BLaER1 treated with 17β-estradiol and CSF1 and Interleukin-3, amounts not matched to agents 10 nM and 100 nM (cell line): ENCODE results near the gene TRIM13.
"Not testable (repeated sequence)": the region's sequence is repeated elsewhere in the genome, so short reads cannot be mapped to it uniquely, and the experiment has no call there.

ENCODE experiments used
- H3K27ac ChIP-seq, 11 experiments: shearing (Covaris generic); formaldehyde crosslinking; 2 replicates each; pipeline ENCODE4 v1.8.1; 2022
- H3K27me3 ChIP-seq, 11 experiments: shearing (Covaris generic); formaldehyde crosslinking; 2 replicates each; pipeline ENCODE4 v1.8.1; 2022
- H3K36me3 ChIP-seq, 11 experiments: shearing (Covaris generic); formaldehyde crosslinking; 2 replicates each; pipeline ENCODE4 v1.8.1; 2022
- H3K4me1 ChIP-seq, 10 experiments: shearing (Covaris generic); formaldehyde crosslinking; 2 replicates each; pipeline ENCODE4 v1.8.1; 2022
- H3K4me2 ChIP-seq, 11 experiments: shearing (Covaris generic); formaldehyde crosslinking; 2 replicates each; pipeline ENCODE4 v1.8.1; 2022
- H3K4me3 ChIP-seq, 10 experiments: shearing (Covaris generic); formaldehyde crosslinking; 2 replicates each; pipeline ENCODE4 v1.8.1; 2022
- H3K9ac ChIP-seq, 11 experiments: shearing (Covaris generic); formaldehyde crosslinking; 2 replicates each; pipeline ENCODE4 v1.8.1; 2022
- H3K9me3 ChIP-seq, 11 experiments: shearing (Covaris generic); formaldehyde crosslinking; replicated peaks in 1 of 11; 2 replicates each; pipeline ENCODE4 v1.8.1; 2022
- H4K20me1 ChIP-seq, 11 experiments: shearing (Covaris generic); formaldehyde crosslinking; 2 replicates each; pipeline ENCODE4 v1.8.1; 2022
- Cebpa-rat ChIP-seq, 11 experiments: shearing (Covaris generic); IDR thresholded peaks; 2 replicates each; pipeline ENCODE4 v1.8.1; 2022

The TRIM13 gene

GRCh38 chr13:49967456-49967855 lies 29.4 kb upstream of the TRIM13 start:
- Histone ChIP-seq H3K27me3 (no peaks in the 10 kb centered on the region), H3K27ac (no peak overlapping the region), H3K4me2 (no peak overlapping the region), H4K20me1 (no peaks in the 10 kb centered on the region), H3K9ac (no peak overlapping the region), H3K4me3 (no peak overlapping the region), H3K9me3 (peaks cover 32 to 47% (median 39%) of the 10 kb centered on the region in 11 experiments), H3K4me1 (no peaks in the 10 kb centered on the region), H3K36me3 (peaks cover 33 to 85% (median 58%) of the 10 kb centered on the region in 11 experiments)
- no peak for TF ChIP-seq Cebpa-rat (IDR thresholded peaks at IDR 0.05)

- peaks cover 0 to 7% (median 0%) of the 10 kb centered on the region in 11 experiments; a peak in 4 of 22 replicates for H3K9me3 ChIP-seq
- H3K4me1 ChIP-seq: peaks cover 5 to 20% (median 11%) of the 10 kb centered on the region in 10 experiments; a peak in 19 of 20 replicates
- TF ChIP-seq Cebpa-rat (IDR thresholded peaks at IDR 0.05): no peak
- H3K27me3 ChIP-seq: no peaks in the 10 kb centered on the region
- no peak overlapping the region for H3K4me3 ChIP-seq
- H3K27ac ChIP-seq: no peak overlapping the region
- no peaks in the 10 kb centered on the region for H4K20me1 ChIP-seq
- no peak overlapping the region for H3K9ac ChIP-seq
- H3K36me3 ChIP-seq: peaks cover 7 to 54% (median 29%) of the 10 kb centered on the region in 11 experiments; a peak in 21 of 22 replicates
- no peak overlapping the region for H3K4me2 ChIP-seq
These were observed 24.1 kb upstream of the TRIM13 start for GRCh38 chr13:49972709-49973108.

- H4K20me1 ChIP-seq: no peaks in the 10 kb centered on the region
- H3K9me3 ChIP-seq: no peaks in the 10 kb centered on the region
- no peak for TF ChIP-seq Cebpa-rat (IDR thresholded peaks at IDR 0.05)
- H3K27ac ChIP-seq: no peak overlapping the region
- H3K4me1 ChIP-seq: peaks cover 27 to 51% (median 40%) of the 10 kb centered on the region in 10 experiments
- no peak overlapping the region for H3K9ac ChIP-seq
- no peak overlapping the region for H3K4me2 ChIP-seq
- H3K36me3 ChIP-seq: peaks cover 0 to 31% (median 11%) of the 10 kb centered on the region in 11 experiments; a peak in 14 of 22 replicates
- H3K27me3 ChIP-seq: no peaks in the 10 kb centered on the region
- no peak overlapping the region for H3K4me3 ChIP-seq
These were observed 21.0 kb upstream of the TRIM13 start for GRCh38 chr13:49975826-49976225.

GRCh38 chr13:49976314-49977258 lies 20.3 kb upstream of the TRIM13 start:
- Histone ChIP-seq H3K4me2 (0 out of 22 replicates have a peak overlapping the region, but pooled peaks of 1 of the 11 experiments have one; percentile 5), H3K9ac (no peak overlapping the region), H3K27me3 (no peaks in the 10 kb centered on the region), H3K4me1 (peaks cover 27 to 59% (median 47%) of the 10 kb centered on the region in 10 experiments), H3K9me3 (0 out of 22 replicates have a peak, but pooled peaks cover 0 to under 1% (median 0%) of the 10 kb centered on the region in 11 experiments), H4K20me1 (no peaks in the 10 kb centered on the region), H3K4me3 (no peak overlapping the region), H3K36me3 (peaks cover 0 to 27% (median 11%) of the 10 kb centered on the region in 11 experiments; a peak in 15 of 22 replicates), H3K27ac (no peak overlapping the region)
- no peak for TF ChIP-seq Cebpa-rat (IDR thresholded peaks at IDR 0.05)

GRCh38 chr13:49977992-49978391 lies 18.9 kb upstream of the TRIM13 start:
- Histone ChIP-seq H3K9me3 (peaks cover 0 to 7% (median 0%) of the 10 kb centered on the region in 11 experiments; a peak in 3 of 22 replicates), H4K20me1 (no peaks in the 10 kb centered on the region), H3K27ac (peak overlapping the region in 8 of 11 experiments; percentile 5 to 66 (median 44); a peak in 12 of 22 replicates), H3K4me3 (no peak overlapping the region), H3K27me3 (no peaks in the 10 kb centered on the region), H3K9ac (peak overlapping the region in 2 of 11 experiments; percentile 27 to 28; a peak in 1 of 22 replicates), H3K4me2 (peak overlapping the region; percentile 21 to 73 (median 63); a peak in 20 of 22 replicates), H3K4me1 (peaks cover 27 to 59% (median 47%) of the 10 kb centered on the region in 10 experiments), H3K36me3 (peaks cover 5 to 32% (median 20%) of the 10 kb centered on the region in 11 experiments; a peak in 16 of 22 replicates)
- no peak for TF ChIP-seq Cebpa-rat (IDR thresholded peaks at IDR 0.05)

GRCh38 chr13:49980266-49980665 lies 16.6 kb upstream of the TRIM13 start:
- Histone ChIP-seq H3K27me3 (no peaks in the 10 kb centered on the region), H3K4me3 (no peak overlapping the region; a peak in 1 of 20 replicates), H4K20me1 (no peaks in the 10 kb centered on the region), H3K4me1 (peaks cover 27 to 59% (median 47%) of the 10 kb centered on the region in 10 experiments), H3K27ac (peak overlapping the region in 9 of 11 experiments; percentile 7 to 46 (median 31); a peak in 8 of 22 replicates), H3K9ac (peak overlapping the region in 2 of 11 experiments; percentile 3 to 11; a peak in 2 of 22 replicates), H3K4me2 (peak overlapping the region; percentile 14 to 73 (median 63); a peak in 21 of 22 replicates), H3K36me3 (peaks cover 6 to 43% (median 29%) of the 10 kb centered on the region in 11 experiments; a peak in 18 of 22 replicates), H3K9me3 (peaks cover 0 to 7% (median 0%) of the 10 kb centered on the region in 11 experiments; a peak in 3 of 22 replicates)
- no peak for TF ChIP-seq Cebpa-rat (IDR thresholded peaks at IDR 0.05)

- Histone ChIP-seq H3K9me3 (peaks cover 0 to 7% (median 0%) of the 10 kb centered on the region in 11 experiments; a peak in 3 of 22 replicates), H3K36me3 (peaks cover 26 to 74% (median 56%) of the 10 kb centered on the region in 11 experiments), H3K4me1 (peaks cover 3 to 24% (median 14%) of the 10 kb centered on the region in 10 experiments; a peak in 19 of 20 replicates), H3K4me3 (no peak overlapping the region), H3K9ac (no peak overlapping the region), H4K20me1 (no peaks in the 10 kb centered on the region), H3K27ac (no peak overlapping the region), H3K4me2 (no peak overlapping the region), H3K27me3 (no peaks in the 10 kb centered on the region)
- no peak for TF ChIP-seq Cebpa-rat (IDR thresholded peaks at IDR 0.05)
These were observed 11.7 kb upstream of the TRIM13 start for GRCh38 chr13:49985129-49985528.

- H3K27me3 ChIP-seq: no peaks in the 10 kb centered on the region
- H3K9ac ChIP-seq: no peak overlapping the region
- TF ChIP-seq Cebpa-rat (IDR thresholded peaks at IDR 0.05): no peak
- no peak overlapping the region for H3K4me2 ChIP-seq
- H3K36me3 ChIP-seq: peaks cover 33 to 86% (median 65%) of the 10 kb centered on the region in 11 experiments
- no peaks in the 10 kb centered on the region for H4K20me1 ChIP-seq
- no peak overlapping the region for H3K4me3 ChIP-seq
- H3K9me3 ChIP-seq: peaks cover 0 to 7% (median 0%) of the 10 kb centered on the region in 11 experiments; a peak in 3 of 22 replicates
- peaks cover 0 to 11% (median 1%) of the 10 kb centered on the region in 10 experiments; a peak in 6 of 20 replicates for H3K4me1 ChIP-seq
- no peak overlapping the region for H3K27ac ChIP-seq
These were observed 10.4 kb upstream of the TRIM13 start for GRCh38 chr13:49986471-49986870.

GRCh38 chr13:49990612-49991011 lies 6.2 kb upstream of the TRIM13 start:
- not testable (repeated sequence) for H3K27ac ChIP-seq, H3K9me3 ChIP-seq, H3K9ac ChIP-seq, H4K20me1 ChIP-seq, H3K4me3 ChIP-seq, H3K4me2 ChIP-seq, H3K27me3 ChIP-seq
- Histone ChIP-seq H3K36me3 (peaks cover 27 to 75% (median 48%) of the 10 kb centered on the region in 11 experiments), H3K4me1 (peaks cover 11 to 29% (median 23%) of the 10 kb centered on the region in 10 experiments)
